Measurements from ENCODE around the gene LMCD1.

The LMCD1 gene

GRCh38 chr3:8532251-8532871 is 30.7 kb downstream of the LMCD1 start:
- peaks cover 33% of the 10 kb centered on the region for H3K27me3 Mint-ChIP-seq
- DNase-seq (no peak), ATAC-seq (no peak)
- no peak overlapping the region for H3K27ac Mint-ChIP-seq
- no peaks in the 10 kb centered on the region for H3K4me1 Mint-ChIP-seq
- H3K9me3 Mint-ChIP-seq = no peaks in the 10 kb centered on the region
- H3K4me3 Mint-ChIP-seq = no peak overlapping the region

GRCh38 chr3:8536096-8537056 is 34.8 kb downstream of the LMCD1 start:
- no peak for DNase-seq
- no peak for ATAC-seq
- H3K27ac Mint-ChIP-seq = peak overlapping the region in 1 of 2 donors; percentile 29
- no peak overlapping the region for H3K4me3 Mint-ChIP-seq
- no peaks in the 10 kb centered on the region for H3K9me3 Mint-ChIP-seq
- no peaks in the 10 kb centered on the region for H3K4me1 Mint-ChIP-seq
- H3K27me3 Mint-ChIP-seq = peaks cover 33% of the 10 kb centered on the region

- Mint-ChIP-seq H3K27ac (no peak overlapping the region), H3K4me1 (no peaks in the 10 kb centered on the region), H3K9me3 (no peaks in the 10 kb centered on the region), H3K27me3 (peaks cover 23% of the 10 kb centered on the region), H3K4me3 (no peak overlapping the region)
- no peak for ATAC-seq
- no peak for DNase-seq
These were observed 35.8 kb downstream of the LMCD1 start for GRCh38 chr3:8537440-8537839.

DNA sequence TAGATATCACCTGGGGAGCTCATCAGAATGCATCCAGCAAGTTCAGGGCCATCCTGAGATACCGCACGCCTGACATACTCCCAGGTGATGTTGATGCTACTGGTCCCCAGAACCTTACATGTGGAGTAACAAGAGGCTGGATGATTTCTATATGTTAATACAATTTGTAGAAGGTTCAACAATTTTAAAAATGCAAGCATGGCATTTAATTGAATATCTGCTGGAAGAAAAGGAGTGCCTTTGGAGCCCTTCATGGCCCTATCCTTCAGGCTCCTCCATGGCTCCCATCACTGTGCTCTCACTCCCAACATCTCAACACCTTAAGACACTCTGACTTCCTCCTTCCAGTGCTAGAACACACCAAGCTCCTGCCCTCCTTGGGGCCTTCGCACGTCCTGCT is 36.6 kb downstream of the LMCD1 start:
- no peak overlapping the region for H3K4me3 Mint-ChIP-seq
- H3K9me3 Mint-ChIP-seq = no peaks in the 10 kb centered on the region
- ATAC-seq (no peak), DNase-seq (no peak)
- H3K4me1 Mint-ChIP-seq = no peaks in the 10 kb centered on the region
- H3K27me3 Mint-ChIP-seq = peaks cover 15% of the 10 kb centered on the region
- H3K27ac Mint-ChIP-seq = no peak overlapping the region

GRCh38 chr3:8538913-8539312 is 37.3 kb downstream of the LMCD1 start:
- peaks cover 13% of the 10 kb centered on the region for H3K27me3 Mint-ChIP-seq
- ATAC-seq = no peak
- DNase-seq = no peak
- no peak overlapping the region for H3K4me3 Mint-ChIP-seq
- no peaks in the 10 kb centered on the region for H3K9me3 Mint-ChIP-seq
- H3K27ac Mint-ChIP-seq = no peak overlapping the region
- no peaks in the 10 kb centered on the region for H3K4me1 Mint-ChIP-seq

- Mint-ChIP-seq H3K9me3 (no peaks in the 10 kb centered on the region), H3K4me1 (no peaks in the 10 kb centered on the region), H3K27ac (no peak overlapping the region), H3K27me3 (peaks cover 13% of the 10 kb centered on the region), H3K4me3 (no peak overlapping the region)
- ATAC-seq (no peak), DNase-seq (no peak)
These were observed 37.8 kb downstream of the LMCD1 start for GRCh38 chr3:8539419-8539818.

GRCh38 chr3:8540456-8540855 is 38.8 kb downstream of the LMCD1 start:
- Mint-ChIP-seq H3K4me3 (no peak overlapping the region), H3K4me1 (no peaks in the 10 kb centered on the region), H3K27me3 (peaks cover 4% of the 10 kb centered on the region), H3K9me3 (no peaks in the 10 kb centered on the region), H3K27ac (no peak overlapping the region)
- no peak for DNase-seq
- no peak for ATAC-seq

- H3K9me3 Mint-ChIP-seq = no peaks in the 10 kb centered on the region
- no peak overlapping the region for H3K4me3 Mint-ChIP-seq
- no peaks in the 10 kb centered on the region for H3K4me1 Mint-ChIP-seq
- DNase-seq = no peak
- no peak for ATAC-seq
- no peaks in the 10 kb centered on the region for H3K27me3 Mint-ChIP-seq
- no peak overlapping the region for H3K27ac Mint-ChIP-seq
These were observed 39.9 kb downstream of the LMCD1 start for GRCh38 chr3:8541486-8541885.

GRCh38 chr3:8542190-8543135 is 40.8 kb downstream of the LMCD1 start:
- ATAC-seq = no peak
- Mint-ChIP-seq H3K27ac (no peak overlapping the region), H3K4me1 (no peaks in the 10 kb centered on the region), H3K9me3 (no peaks in the 10 kb centered on the region), H3K4me3 (no peak overlapping the region), H3K27me3 (no peaks in the 10 kb centered on the region)
- no peak for DNase-seq

- ATAC-seq = no peak
- Mint-ChIP-seq H3K9me3 (no peaks in the 10 kb centered on the region), H3K4me3 (no peak overlapping the region), H3K27ac (no peak overlapping the region), H3K27me3 (no peaks in the 10 kb centered on the region), H3K4me1 (no peaks in the 10 kb centered on the region)
- no peak for DNase-seq
These were observed 45.0 kb downstream of the LMCD1 start for GRCh38 chr3:8546609-8547008.

- Mint-ChIP-seq H3K27me3 (no peaks in the 10 kb centered on the region), H3K4me1 (no peaks in the 10 kb centered on the region), H3K9me3 (no peaks in the 10 kb centered on the region), H3K27ac (no peak overlapping the region), H3K4me3 (no peak overlapping the region)
- no peak for ATAC-seq
- DNase-seq = no peak
These were observed 47.1 kb downstream of the LMCD1 start for GRCh38 chr3:8548502-8549275.

GRCh38 chr3:8549354-8549753 is 47.7 kb downstream of the LMCD1 start:
- no peak overlapping the region for H3K27ac Mint-ChIP-seq

DNA sequence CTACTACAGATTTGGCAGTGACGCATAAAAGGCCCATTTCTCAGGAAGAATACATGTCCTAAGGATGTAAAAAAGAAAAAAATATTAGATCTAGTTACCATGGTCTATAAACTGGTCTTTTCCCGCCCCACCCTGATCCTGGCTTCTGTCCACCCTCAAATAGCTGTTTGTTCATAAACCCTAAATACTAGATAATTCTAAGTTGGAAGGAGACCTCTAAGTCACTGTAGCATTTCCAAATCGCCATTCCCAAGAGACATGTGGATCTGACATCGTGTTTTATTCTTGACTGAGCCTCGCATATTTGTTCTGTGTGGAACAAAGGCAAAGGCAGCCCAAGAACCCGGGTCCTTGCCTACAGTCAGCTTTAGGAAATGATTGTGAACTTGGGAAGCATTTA is 49.0 kb downstream of the LMCD1 start:
- Mint-ChIP-seq H3K27ac (no peak overlapping the region), H3K9me3 (no peaks in the 10 kb centered on the region), H3K27me3 (no peaks in the 10 kb centered on the region), H3K4me1 (no peaks in the 10 kb centered on the region), H3K4me3 (no peak overlapping the region)
- DNase-seq = no peak
- ATAC-seq = no peak

More at GRCh38 chr3:8549354-8549753, 47.7 kb downstream of the LMCD1 start:
- no peak overlapping the region for H3K4me3 Mint-ChIP-seq
- DNase-seq (no peak), ATAC-seq (no peak)
- no peaks in the 10 kb centered on the region for H3K9me3 Mint-ChIP-seq
- H3K4me1 Mint-ChIP-seq = no peaks in the 10 kb centered on the region
- H3K27me3 Mint-ChIP-seq = no peaks in the 10 kb centered on the region

GRCh38 chr3:8552223-8552762 is 50.7 kb downstream of the LMCD1 start:
- Mint-ChIP-seq H3K9me3 (no peaks in the 10 kb centered on the region), H3K4me3 (no peak overlapping the region), H3K4me1 (no peaks in the 10 kb centered on the region), H3K27ac (no peak overlapping the region), H3K27me3 (no peaks in the 10 kb centered on the region)
- DNase-seq = no peak
- ATAC-seq = no peak

GRCh38 chr3:8553405-8553804 is 51.8 kb downstream of the LMCD1 start:
- no peaks in the 10 kb centered on the region for H3K4me1 Mint-ChIP-seq
- DNase-seq (no peak), ATAC-seq (peak; percentile 8)
- H3K27me3 Mint-ChIP-seq = no peaks in the 10 kb centered on the region
- no peak overlapping the region for H3K27ac Mint-ChIP-seq
- no peak overlapping the region for H3K4me3 Mint-ChIP-seq
- H3K9me3 Mint-ChIP-seq = no peaks in the 10 kb centered on the region

All from stimulated activated naive CD8-positive, alpha-beta T cell treated with anti-CD3 and anti-CD28 coated beads, Interleukin-15, amount 100 ng/mL, for 72 hours (primary cell).